GM10266 (cell line): ENCODE results near the gene CEP68.

Experiments
- DNase-seq: peaks from one replicate; pipeline ENCODE4 v3.0.0; 2012; ENCODE audit errors: extremely low spot score
- CTCF ChIP-seq: IDR thresholded peaks from 2 replicates; pipeline ENCODE4 v1.5.1; 2012; ENCODE audit warnings: mild to moderate bottlenecking, low read depth; ENCODE audit not compliant: control insufficient read depth, insufficient read depth; ENCODE audit errors: missing control alignments

The CEP68 gene

GRCh38 chr2:65061146-65061909 is 5.1 kb downstream of the CEP68 start:
- no peak for DNase-seq
- no peak for TF ChIP-seq CTCF

GRCh38 chr2:65061910-65062339 is 5.7 kb downstream of the CEP68 start:
- no peak for TF ChIP-seq CTCF
- DNase-seq, result no peak

- DNase-seq, result no peak
- no peak for TF ChIP-seq CTCF
Measured at GRCh38 chr2:65062843-65063825, 6.9 kb downstream of the CEP68 start.

- DNase-seq, result peak; percentile 75
- TF ChIP-seq CTCF, result peak; percentile 89
Measured at GRCh38 chr2:65064728-65065552, 8.7 kb downstream of the CEP68 start.

- no peak for DNase-seq
- TF ChIP-seq CTCF, result no peak
Measured at GRCh38 chr2:65067806-65068553, 11.8 kb downstream of the CEP68 start.

GRCh38 chr2:65069439-65069824 is 13.2 kb downstream of the CEP68 start:
- TF ChIP-seq CTCF, result no peak
- no peak for DNase-seq
